ENCODE data around the gene ZSCAN31. TPM values are rescaled to one million over a fixed set of nuclear protein-coding genes. Genes with fewer than 3 reads are reported as not detected.

Gene ZSCAN31
- total and polyA plus RNA-seq, 2 donors (not counting 3 experiments of a cell fraction or from before 2014, with no cell fraction given) = 12.9 to 23.0 TPM

DNA sequence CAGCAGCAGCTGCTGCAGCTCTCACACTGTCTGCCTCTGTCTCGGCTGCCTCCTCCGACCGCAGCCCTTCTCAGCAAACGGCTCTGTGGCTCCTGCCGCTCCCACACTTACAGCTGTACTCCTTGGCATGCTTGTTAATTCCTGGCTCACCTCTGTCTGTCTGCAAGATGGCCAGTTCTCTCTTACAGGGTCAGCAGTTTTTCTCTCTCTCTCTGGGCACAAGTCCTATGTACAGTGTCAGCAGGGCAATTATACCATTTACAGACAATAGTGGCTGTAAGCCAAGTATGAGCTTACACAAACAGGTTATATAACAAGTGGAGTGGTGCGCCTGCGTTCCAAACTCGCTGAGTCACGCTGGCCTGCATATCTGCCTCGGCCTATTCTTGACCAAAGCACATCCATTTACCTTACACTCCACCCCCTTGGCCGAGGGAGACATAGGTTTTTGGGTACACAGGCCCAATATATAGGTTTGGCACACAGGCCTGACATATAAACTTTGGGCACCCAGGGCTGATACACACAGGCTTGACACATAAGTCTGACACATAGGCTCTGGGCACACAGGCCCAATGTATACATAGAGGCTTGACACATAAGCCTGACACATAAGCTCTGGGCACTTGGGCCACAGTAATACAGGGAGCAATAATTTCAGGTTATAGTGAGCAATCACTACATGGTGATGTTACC, 18.2 kb upstream of the ZSCAN31 start:
- Histone ChIP-seq H3K27ac (ENCODE audit: insufficient read depth, low read depth, low read length) (peak overlapping the region; percentile 60), H3K9ac (replicated peaks; ENCODE audit: extremely low read depth, insufficient read depth, low read length) (no peak overlapping the region), H3K4me2 (ENCODE audit: insufficient read depth, low read length) (peak overlapping the region; percentile 44), H3K4me3 (replicated peaks in 1 of 3; ENCODE audit: insufficient read depth in 1 of 3, low read depth in 1 of 3, low read length in 3 of 3) (peak overlapping the region in 1 of 3 experiments; percentile 9), H3K27me3 (ENCODE audit: control insufficient read depth in 2 of 2, insufficient read depth in 2 of 2, low read length in 2 of 2) (no peaks in the 10 kb centered on the region), H2AFZ (ENCODE audit: low read depth, low read length) (peak overlapping the region; percentile 22), H3K9me1 (replicated peaks; ENCODE audit: control insufficient read depth, extremely low read depth, insufficient read depth, low read length) (no peaks in the 10 kb centered on the region), H3K36me3 (ENCODE audit: control insufficient read depth in 2 of 2, extremely low read depth in 1 of 2, insufficient read depth in 2 of 2, low read length in 2 of 2) (no peaks in the 10 kb centered on the region), H3K4me1 (ENCODE audit: control insufficient read depth, extremely low read depth, insufficient read depth, low read length) (peaks cover 44% of the 10 kb centered on the region), H4K20me1 (replicated peaks; ENCODE audit: control insufficient read depth, extremely low read depth, insufficient read depth, low read length) (no peaks in the 10 kb centered on the region), H3K79me2 (ENCODE audit: control insufficient read depth, insufficient read depth, low read length) (peaks cover 27% of the 10 kb centered on the region), H3K9me3 (replicated peaks; ENCODE audit: control insufficient read depth, insufficient read depth, low read length) (no peaks in the 10 kb centered on the region)
- DNase-seq (ENCODE audit: low read depth, low spot score) (peak; percentile 86), FAIRE-seq (peak; percentile 87)
- CTCF ChIA-PET = interaction anchor here (1.0 to 2.4 kb wide), 3 partner anchors 18 to 459 kb away, joined by 3 to 49 read pairs (median 3); partner anchors contain the start of gene ZSCAN26
- POLR2A ChIA-PET = interaction anchor here (0.8 kb wide), 1 partner anchor 19 kb away, joined by 5 read pairs; no protein-coding TSS in a partner anchor
- peak; percentile 54 for TF ChIP-seq POLR2A (IDR thresholded peaks at IDR 0.05; ENCODE audit: low read depth, low read length)
- TF ChIP-seq, protein P1, sequence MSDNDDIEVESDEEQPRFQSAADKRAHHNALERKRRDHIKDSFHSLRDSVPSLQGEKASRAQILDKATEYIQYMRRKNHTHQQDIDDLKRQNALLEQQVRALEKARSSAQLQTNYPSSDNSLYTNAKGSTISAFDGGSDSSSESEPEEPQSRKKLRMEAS (IDR thresholded peaks at IDR 0.05; ENCODE audit: insufficient read depth, insufficient read length) = no peak
- no peak for TF ChIP-seq MYC (IDR thresholded peaks at IDR 0.05; ENCODE audit: low read depth, low read length)
- peak; percentile 56 for TF ChIP-seq POLR2AphosphoS5 (IDR thresholded peaks at IDR 0.05; ENCODE audit: insufficient read depth, low read depth, low read length)
- peak; percentile 54 for TF ChIP-seq FOS (IDR thresholded peaks at IDR 0.05; ENCODE audit: borderline replicate concordance, insufficient read depth, low read length)
- peak; percentile 49 for TF ChIP-seq JUN (IDR thresholded peaks at IDR 0.05; ENCODE audit: borderline replicate concordance, insufficient read depth, insufficient read length, low read depth)
- intact Hi-C loops (cut with micrococcal nuclease) = no loop called here
- no TSS peak for BruUV-seq (replicated peaks)
- dilution Hi-C loops (cut with MboI; ENCODE audit: extremely low pct_ligation_motif_present, low sequenced_read_pairs) = no loop called here

DNA sequence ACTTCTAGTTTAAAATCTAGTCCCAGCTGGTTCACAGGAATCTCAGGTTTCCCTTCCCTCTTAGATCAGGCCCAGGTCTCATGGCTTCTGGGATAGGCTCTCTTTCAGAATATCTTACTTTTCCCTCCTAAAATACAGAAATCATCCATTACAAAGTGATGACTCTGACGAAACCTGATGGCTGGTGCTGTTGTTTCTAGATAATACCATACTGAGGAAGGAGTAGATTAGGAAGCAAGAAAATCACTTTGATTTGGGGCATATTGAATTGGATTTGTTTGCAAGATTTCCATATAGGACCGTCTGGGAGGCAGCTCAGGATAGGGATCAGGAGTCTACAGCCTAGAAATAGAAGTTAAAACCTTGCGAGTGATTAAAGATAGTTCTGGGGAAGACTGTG, 17.4 kb upstream of the ZSCAN31 start:
- DNase-seq (ENCODE audit: low read depth, low spot score) (no peak), FAIRE-seq (no peak)
- H3K27ac ChIP-seq (ENCODE audit: insufficient read depth, low read depth, low read length) = peak overlapping the region; percentile 60
- intact Hi-C loops (cut with micrococcal nuclease) (no loop called here), dilution Hi-C loops (cut with MboI; ENCODE audit: extremely low pct_ligation_motif_present, low sequenced_read_pairs) (no loop called here)
- H3K4me1 ChIP-seq (ENCODE audit: control insufficient read depth, extremely low read depth, insufficient read depth, low read length) = peaks cover 44% of the 10 kb centered on the region
- peak overlapping the region; percentile 23 for H3K9ac ChIP-seq (replicated peaks; ENCODE audit: extremely low read depth, insufficient read depth, low read length)
- no peaks in the 10 kb centered on the region for H3K9me1 ChIP-seq (replicated peaks; ENCODE audit: control insufficient read depth, extremely low read depth, insufficient read depth, low read length)
- CTCF ChIA-PET = interaction anchor here (1.3 kb wide), 1 partner anchor 17 kb away, joined by 3 read pairs; no protein-coding TSS in a partner anchor
- peak overlapping the region; percentile 44 for H3K4me2 ChIP-seq (ENCODE audit: insufficient read depth, low read length)
- H3K79me2 ChIP-seq (ENCODE audit: control insufficient read depth, insufficient read depth, low read length) = peaks cover 27% of the 10 kb centered on the region
- H3K36me3 ChIP-seq (ENCODE audit: control insufficient read depth in 2 of 2, extremely low read depth in 1 of 2, insufficient read depth in 2 of 2, low read length in 2 of 2) = no peaks in the 10 kb centered on the region
- no peak overlapping the region for H2AFZ ChIP-seq (ENCODE audit: low read depth, low read length)
- no peaks in the 10 kb centered on the region for H4K20me1 ChIP-seq (replicated peaks; ENCODE audit: control insufficient read depth, extremely low read depth, insufficient read depth, low read length)
- peak overlapping the region in 1 of 3 experiments; percentile 9 for H3K4me3 ChIP-seq (replicated peaks in 1 of 3; ENCODE audit: insufficient read depth in 1 of 3, low read depth in 1 of 3, low read length in 3 of 3)
- H3K27me3 ChIP-seq (ENCODE audit: control insufficient read depth in 2 of 2, insufficient read depth in 2 of 2, low read length in 2 of 2) = no peaks in the 10 kb centered on the region
- BruUV-seq (replicated peaks) = no TSS peak
- H3K9me3 ChIP-seq (replicated peaks; ENCODE audit: control insufficient read depth, insufficient read depth, low read length) = no peaks in the 10 kb centered on the region
- TF ChIP-seq, protein P2, sequence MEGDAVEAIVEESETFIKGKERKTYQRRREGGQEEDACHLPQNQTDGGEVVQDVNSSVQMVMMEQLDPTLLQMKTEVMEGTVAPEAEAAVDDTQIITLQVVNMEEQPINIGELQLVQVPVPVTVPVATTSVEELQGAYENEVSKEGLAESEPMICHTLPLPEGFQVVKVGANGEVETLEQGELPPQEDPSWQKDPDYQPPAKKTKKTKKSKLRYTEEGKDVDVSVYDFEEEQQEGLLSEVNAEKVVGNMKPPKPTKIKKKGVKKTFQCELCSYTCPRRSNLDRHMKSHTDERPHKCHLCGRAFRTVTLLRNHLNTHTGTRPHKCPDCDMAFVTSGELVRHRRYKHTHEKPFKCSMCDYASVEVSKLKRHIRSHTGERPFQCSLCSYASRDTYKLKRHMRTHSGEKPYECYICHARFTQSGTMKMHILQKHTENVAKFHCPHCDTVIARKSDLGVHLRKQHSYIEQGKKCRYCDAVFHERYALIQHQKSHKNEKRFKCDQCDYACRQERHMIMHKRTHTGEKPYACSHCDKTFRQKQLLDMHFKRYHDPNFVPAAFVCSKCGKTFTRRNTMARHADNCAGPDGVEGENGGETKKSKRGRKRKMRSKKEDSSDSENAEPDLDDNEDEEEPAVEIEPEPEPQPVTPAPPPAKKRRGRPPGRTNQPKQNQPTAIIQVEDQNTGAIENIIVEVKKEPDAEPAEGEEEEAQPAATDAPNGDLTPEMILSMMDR (IDR thresholded peaks at IDR 0.05; ENCODE audit: extremely low read depth in 1 of 2, insufficient read depth in 1 of 2, low read depth in 1 of 2, low read length in 2 of 2) = no peak
- POLR2A ChIA-PET = interaction anchor here (0.8 kb wide), 1 partner anchor 18 kb away, joined by 5 read pairs; no protein-coding TSS in a partner anchor
